Stimulated activated CD4-positive, alpha-beta T cell treated with anti-CD3 and anti-CD28 coated beads, Interleukin-15, amount 100 ng/mL, for 48 hours (primary cell): ENCODE measurements around the gene GNB5.
"Not testable (repeated sequence)": the region's sequence is repeated elsewhere in the genome, so short reads cannot be mapped to it uniquely, and the experiment has no call there.

Experiments
- DNase-seq, 2 donors: peaks; one replicate each; pipeline ENCODE4 v3.0.0-alpha.2; 2020; ENCODE audit warnings: low read depth in 2 of 2

The GNB5 gene

DNA sequence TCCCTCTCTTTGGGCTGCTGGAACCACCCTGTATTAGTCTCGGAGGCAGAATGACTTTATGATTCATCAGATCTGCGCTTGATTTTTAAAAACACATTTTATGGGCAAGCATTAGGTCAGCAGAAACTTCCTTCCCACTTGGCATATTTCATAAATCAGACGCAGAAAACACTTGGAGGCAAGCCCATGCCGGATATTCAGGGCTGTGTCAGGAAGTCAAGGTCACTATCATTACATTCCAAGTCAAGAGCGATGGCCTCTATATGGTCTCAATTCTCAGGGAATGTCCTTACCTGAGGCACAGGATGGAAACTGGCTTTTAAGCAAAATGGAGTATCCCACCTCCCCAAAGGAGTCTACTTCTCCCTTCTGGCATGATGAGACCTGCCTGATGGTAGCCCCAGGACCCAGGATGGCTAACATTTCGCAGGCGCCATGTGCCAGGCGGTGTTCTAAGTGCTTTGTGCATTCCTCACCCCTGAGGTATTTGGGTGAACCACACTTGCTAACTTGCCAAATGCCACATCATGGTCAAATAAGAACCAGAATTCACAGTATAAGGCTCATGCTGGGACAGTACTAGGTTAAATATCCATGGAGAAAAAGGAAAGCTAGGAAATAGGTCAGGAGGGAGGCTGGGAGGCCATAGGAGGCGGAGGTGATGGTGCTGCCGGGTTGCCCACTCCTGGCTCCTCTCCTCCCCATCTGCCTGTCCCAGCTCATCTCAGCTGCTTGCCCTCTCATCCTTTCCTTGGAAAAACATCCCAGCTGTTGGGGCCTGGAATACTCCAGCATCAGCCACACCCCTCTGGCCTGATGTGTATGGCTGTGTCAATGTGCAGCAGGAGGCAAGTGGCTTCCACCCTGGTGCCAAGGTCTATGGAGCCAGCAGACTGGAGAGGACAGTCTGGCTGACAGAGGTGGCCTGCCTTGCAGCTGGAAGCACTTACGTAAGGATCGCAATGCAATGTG is 97.4 kb downstream of the GNB5 start:
- DNase-seq: no peak

DNA sequence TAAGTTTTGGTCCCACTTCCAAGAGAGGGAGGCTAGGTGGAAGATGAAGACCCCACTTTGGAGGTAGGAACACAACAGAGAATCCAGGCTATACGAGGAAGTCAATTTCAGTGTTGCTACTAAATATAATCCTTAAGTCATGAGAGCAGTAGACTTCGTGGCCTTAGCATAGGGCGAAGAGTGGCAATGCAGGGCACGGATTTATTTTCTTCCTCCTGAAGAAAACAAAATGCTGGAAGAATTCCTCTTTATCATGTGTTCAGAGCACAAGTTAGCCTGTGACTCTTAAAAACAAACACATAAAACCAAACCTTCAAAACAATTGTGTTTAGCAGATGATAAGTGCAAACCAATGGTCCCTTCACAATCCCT is 98.0 kb downstream of the GNB5 start:
- no peak for DNase-seq

DNA sequence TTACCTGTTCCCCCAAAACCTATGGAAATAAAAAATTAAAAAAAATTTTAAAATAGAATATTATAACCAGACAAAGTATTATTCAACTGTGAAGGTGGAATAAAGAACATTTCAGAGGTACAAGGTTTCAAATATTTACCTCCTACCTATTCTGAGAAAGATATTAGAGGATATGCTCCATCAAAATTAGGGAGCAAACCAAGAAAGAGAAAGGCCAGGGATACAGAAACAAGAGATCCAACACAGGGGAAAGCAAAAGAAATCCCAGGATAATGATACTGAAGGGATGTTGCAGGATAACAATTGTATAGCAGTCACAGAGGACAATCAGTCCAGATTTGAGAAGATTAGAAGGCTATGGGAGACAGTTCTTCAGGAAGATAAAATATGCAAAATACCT is 101.0 kb downstream of the GNB5 start:
- DNase-seq: no peak

DNA sequence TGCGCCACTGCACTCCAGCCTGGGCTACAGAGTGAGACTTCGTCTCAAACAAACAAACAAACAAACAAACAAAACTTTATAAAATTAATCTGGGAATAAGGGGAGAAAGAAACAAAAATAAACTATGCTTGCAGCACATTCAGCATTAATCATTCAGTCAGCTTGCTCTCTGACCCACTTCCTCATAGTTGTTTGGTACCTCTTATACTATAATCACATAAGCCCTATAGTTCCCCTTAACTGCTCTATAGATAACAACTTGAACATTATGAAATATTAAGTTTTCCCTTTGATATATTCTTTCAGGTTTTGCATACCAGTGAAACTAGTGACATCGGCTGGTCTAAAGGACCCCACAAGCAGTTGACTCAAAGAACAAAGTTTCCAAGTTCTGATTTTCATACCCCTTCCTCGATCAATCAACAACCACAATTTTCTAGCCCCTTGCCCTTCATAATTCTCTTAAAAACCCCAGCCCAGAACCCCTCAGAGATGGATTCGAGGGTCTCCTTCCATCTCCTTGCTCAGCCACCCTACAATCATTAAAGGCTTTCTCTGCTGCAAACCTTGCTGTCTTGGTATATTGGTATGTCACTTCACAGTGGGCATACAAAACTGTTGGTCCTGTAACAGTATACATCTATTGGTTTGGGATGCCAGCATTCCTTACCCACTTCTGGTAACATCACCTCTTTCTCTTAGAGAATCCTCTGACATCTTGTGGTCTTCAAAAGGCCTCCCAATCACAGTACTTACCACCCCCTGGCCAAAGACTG is 105.0 kb downstream of the GNB5 start:
- DNase-seq: no peak

DNA sequence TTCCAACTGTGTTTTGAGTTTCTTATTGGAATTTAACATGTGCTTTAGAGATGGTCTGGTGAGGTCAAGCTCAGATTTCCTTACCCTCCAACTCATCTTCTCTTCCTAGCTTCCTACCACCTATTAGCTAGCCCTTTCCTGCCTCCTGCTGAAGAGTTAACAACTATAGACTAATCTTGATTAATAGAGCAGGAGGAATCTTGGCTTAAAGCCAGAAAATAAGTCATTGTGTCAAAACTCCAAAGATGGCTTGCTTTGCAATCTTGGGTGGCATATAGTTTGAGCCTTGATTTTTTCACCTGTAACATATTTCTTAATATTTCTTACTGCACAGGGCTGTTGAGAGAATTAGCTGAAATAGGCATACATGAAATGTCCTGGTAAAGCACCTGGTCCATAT is 105.9 kb downstream of the GNB5 start:
- no peak for DNase-seq

DNA sequence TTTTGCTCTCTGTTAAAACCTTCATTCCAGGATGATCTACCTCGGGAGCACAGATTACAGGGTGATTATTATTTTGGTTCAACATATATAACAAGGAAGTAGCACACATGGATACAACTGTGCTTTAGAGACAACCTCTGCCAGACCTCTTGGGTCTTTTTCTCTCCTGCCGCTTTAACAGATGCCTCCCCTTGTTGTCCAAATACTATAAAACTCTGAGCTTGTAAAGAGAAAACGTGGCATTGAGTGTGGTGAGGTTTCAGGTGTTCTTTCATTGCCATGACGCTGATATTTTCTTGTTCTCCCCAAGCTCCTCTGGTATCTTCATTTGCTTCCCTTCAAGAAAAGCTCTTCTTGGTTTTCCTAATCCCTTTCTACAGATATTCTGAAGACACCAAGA is 107.6 kb downstream of the GNB5 start:
- no peak for DNase-seq

DNA sequence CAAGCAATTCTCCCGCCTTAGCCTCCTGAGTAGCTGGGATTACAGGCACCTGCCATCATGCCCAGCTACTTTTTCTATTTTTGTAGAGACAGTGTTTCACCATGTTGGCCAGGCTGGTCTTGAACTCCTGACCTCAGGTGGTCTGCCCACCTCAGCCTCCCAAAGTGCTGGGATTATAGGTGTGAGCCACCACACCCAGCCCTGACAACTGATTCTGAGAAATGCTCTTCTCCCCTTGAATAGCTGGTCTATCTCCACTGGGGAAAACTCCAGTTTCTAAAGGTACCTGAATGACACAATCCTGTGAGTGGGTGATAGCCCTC is 108.2 kb downstream of the GNB5 start:
- DNase-seq: not testable (repeated sequence)

DNA sequence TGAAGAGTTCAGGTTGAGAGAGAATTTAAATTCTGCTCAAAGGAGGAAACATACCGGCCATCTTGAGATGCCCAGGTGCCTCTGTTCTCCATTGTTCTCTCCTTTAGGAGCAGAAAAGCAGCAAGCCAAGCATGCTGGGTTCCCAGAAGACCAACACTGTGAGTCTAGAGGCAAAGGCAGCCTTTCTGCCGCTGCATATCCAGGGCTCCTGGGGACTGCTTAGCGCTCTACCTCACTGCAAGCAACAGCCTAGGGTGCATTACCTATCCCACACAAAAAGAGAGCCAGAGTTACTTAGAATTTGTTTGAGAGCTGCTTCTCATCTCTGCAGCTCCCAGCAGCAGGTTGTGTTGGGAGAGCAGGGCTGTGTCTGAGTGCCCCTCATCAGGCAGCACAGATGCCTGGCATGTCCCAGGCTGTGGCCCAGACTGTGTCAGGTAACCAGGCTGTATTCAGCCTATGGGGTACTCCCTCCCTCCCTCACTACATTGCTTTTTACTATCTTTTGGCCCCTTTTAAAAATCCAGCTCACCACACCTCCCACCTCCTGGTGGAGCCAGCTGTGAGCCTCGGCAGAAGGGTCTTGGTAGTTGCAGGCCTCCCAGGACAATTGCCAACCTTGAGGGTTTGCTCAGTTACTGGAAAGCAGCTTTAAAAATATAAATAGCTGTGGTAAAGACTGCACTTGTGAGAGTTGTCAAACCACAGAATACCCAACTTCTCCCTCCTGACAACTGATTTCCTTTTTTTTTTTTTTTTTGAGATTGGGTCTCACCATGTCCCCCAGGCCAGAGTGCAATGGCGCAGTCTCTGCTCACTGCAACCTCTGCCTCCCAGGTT is 108.8 kb downstream of the GNB5 start:
- no peak for DNase-seq

DNA sequence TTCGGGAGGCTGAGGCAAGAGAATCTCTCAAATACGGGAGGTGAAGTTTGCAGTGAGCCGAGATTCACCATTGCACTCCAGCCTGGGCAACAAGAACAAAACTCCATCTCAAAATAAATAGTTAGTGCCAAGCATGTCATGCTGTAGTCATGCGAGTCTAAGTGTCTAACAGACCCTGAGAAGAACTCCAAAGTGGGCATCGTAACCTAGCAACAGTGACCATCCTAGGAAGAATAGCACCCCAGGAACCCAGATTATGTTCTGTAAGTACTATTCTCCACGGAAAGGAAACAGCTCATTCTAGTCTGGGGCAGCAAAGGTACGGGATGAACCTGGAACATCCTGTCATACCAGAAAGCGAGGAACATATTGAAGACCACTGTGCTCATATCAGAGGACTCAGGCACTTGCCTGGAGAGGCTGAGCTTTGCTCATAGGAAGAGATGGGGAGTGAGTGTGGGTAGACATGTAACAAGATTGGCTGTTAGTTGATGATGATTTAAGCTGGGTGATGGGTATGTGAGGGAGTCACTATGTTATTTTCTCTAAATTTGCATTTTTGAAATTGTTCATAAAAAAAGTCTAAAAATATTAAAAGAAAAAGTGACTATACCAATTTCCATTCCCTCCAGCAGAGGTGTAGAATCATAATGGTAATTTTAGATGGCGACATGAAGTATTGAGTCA is 110.3 kb downstream of the GNB5 start:
- no peak for DNase-seq

DNA sequence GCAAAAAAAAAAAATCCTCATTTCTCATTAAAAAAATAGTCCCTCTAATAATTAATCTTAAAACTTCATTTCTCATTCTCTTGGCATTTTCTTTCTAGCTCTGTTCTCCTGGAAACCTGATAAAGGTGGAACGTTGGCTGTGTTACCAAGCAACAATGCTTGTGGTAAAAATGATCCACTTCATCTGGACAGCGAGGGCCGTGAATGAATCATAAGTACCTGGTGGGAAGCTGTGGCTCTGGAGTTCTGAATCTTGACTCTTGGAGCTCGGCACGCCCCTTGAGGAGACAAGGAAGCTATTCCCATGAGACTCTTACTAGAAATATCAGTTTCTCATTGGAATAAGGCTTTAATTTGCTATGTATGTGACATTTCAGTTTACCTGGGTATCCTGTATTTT is 111.2 kb downstream of the GNB5 start:
- DNase-seq: no peak

DNA sequence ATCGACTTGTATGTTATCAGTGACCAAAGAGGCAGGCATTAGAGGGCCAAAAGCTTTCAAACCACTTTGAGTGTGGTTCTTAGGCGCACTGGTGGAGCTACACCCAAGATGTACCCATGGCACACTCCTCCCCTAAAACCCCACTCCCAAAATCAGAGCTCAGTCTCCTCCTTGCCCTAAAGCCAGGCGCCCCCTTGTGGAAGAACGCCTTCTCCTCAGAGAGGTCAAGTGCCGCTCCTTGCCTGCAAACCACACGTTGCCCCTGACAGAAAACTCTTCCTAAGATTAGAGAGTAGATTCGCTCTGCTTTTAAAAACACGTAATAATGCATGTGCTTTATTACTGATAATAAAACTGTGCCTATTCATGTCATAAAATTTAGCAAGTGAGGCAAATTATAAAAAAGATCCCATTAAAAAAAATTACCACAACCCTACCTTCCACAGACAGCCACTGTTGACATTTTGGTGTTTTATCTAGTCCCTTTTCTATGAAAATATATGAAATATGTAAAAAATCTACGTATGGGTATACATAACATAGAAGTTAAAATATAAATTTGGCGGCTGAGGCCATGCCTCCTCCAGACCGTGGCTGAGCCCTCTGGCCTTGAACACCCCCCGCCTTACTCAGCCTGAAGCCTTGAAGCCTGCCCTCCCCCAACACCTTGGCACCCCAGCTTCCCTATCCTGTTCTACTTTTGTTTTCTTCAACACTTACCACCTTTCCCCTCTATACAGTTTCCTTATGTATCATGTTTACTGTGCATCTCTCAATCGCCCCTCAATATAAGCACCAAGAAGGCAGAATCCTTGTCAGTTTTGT is 112.1 kb downstream of the GNB5 start:
- peak; percentile 69 to 83 for DNase-seq

DNA sequence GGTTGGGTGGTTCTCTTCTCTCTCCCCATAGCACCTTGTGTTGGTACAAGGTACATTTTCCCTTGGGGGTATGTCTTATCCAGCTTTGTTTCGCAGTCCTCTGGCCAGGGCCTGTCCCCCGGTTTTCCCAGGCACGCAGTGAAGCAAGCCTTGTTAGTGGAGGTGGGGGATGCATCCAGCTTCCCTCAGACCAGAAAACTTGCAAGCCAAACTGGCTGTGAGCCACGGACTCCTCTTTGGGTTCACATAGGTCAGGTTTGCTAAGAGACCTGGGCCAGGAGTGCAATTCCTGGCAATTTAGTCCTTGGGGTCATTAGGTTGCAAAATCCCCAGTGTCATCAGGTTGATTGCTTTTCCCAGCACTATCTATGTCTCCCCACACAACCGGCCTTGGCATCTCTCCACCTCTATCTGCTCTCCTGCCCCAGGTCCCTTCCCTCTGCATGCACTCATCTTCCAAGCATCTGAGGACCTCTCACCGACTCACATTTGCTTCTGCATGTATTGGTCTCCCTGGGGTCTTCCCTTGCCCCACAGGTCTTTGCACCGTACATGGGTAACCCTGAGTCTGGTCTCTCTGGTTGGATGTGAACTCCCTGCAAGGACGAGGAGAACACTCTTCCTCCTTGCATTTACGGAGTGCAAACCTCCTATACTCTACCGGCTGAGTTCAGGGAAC is 112.9 kb downstream of the GNB5 start:
- DNase-seq: no peak

DNA sequence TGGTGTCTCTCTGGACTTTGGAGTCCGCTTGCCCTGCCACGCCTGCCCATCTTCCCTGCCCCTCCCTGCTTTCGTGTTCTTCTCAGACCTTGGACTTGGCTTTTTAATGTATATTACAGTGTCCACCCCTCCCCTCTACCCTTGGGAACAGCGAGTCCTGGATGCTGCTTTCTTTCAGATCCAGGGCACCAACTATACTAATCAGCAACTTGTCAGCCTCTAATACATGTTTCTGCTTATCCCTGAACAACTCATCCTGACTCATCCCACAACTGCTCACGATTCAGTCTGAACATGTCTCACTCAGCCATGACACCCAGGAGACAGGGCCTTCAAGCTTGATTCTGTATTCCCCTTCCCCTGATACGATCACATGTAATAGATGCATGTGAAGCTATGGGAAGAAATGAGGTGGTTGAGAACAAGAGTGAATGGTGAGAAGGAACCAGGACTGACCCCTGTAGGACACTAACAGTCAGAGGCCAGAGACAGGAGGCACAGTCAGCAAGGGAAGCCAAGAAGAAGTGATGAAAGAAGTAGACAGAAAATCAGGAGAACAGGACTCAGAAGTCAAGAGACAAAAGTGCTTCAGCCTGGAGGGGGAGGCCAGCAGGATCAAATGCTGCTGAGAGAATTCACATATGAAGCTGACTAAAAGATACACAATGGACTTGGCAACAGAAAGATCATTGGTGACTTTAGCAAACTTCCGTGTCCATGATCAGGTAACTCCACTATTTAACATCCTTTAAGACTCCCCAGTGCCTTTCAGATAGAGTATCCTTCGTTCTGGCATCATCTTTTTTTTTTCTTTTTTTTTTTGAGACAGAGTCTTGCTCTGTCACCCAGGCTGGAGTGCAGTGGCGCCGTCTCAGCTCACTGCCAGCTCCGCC is 114.1 kb downstream of the GNB5 start:
- peak; percentile 10 to 12 for DNase-seq

DNA sequence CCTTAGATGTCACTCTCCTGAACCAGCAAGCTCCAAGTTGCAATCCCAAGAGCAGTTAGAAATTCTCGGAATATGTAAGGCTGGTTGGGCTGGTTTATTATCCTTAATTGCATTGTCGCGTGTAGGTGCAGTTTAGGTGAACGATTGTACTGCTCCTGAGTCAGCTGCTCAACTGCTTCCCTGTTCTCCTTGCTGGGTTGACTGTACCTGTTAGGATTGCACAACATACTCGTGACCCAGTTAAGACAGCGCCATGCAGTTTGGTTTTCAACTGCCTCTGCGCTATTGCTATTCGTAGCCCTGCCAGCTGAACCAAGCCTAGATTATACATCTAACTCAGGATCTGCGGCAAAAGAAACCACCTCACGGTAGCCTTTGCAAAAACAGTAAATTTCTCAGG is 119.6 kb downstream of the GNB5 start:
- DNase-seq: no peak

DNA sequence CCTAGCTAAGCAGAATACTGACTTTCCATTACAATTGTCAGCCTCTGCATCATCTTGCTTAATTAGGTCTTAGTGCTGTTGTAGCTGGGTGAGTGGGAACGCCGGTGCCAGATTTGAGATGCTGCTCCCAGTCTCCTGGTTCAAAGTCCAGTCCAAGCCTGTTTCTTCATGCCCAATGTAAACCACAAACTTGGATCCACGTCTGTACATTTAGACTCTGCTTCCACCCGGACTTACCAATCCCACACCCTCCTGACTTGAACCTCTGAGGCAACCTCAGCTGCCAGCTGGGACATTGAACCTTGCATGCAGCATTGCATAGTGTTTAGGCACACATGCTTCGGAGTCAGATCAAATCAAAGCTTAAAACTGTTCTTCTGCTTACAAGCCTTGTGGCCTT is 121.6 kb downstream of the GNB5 start:
- no peak for DNase-seq

DNA sequence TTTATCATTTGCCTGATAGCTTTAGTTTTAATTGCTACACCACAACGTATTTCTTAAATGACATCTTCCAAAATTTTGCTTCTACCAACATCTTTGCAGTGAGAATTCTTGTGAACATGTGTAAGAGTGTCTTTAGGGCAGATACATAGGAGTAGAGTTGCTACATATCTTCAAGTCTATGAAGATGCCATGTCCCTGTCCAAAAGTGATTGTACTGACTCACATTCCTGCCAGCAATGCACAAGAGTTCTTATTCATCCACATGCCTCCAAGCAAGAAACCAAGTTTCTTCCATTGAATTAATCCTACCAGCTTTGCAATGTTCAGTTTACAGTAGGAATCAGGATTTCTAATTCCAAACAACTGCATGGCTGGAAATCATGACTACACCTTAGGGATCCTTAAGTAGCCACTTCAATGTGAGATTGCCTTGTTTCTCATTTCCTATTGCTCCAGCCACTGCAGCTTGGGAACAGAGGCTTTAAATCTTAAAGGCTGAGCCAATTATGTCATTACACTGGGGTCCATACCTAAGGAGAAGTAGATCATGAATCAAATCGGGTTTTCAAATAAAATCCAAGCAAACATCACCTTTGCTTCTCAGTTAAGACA is 123.1 kb downstream of the GNB5 start:
- DNase-seq: no peak

DNA sequence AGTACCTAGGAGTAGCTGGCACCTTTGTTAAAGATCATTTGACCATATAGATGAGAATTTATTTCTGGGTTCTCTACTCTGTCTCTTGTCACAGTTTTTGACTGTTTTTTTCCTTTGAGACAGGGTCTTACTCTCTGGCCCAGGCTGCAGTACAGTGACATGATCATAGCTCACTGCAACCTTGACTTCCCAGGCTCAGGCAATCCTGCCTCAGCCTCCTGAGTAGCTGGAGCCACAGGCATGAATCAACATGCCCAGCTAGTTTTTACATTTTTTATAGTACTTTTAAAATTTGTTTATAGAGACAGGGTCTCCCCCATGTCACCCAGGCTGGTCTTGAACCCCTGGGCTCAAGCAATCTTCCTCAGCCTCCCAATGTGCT is 123.7 kb downstream of the GNB5 start:
- DNase-seq: no peak

DNA sequence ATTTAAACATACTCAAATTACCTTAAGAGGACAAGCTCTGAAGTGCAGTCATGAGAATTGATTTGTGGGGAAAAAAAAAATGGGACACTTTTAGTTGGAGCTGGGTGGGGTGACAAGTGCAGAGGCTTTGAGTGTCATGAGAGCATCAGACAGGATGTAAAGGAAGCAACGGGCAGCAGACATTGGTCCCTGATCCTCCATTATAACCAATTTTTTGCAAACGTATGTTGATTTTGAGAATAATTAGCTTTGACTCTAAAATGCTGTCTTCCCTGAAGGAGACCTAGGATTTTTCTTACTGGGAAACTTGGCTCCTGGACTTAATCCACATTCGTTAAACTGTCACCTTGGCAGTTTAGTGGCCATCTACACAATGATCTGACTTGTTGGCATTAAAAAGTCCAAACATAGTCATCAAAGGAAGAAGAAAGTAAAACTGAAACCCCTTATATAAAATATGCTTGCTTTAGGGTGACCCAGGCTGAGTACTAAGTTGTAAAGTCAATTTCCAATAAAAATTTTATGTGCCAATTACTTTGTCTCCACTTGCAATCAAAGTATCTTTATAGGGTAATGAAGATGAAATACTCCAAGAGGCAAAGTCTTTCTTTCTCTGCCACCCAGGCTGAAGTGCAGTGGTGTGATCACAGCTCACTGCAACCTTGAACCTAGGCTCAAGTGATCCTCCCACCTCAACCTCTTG is 124.2 kb downstream of the GNB5 start:
- DNase-seq: no peak
